ENCODE results near the gene RAC3. TPM values are rescaled to one million over a fixed set of nuclear protein-coding genes. Genes with fewer than 3 reads are reported as not detected.

The RAC3 gene
- total RNA-seq, 1 experiment from 2014 or later, result 24.8 TPM

DNA sequence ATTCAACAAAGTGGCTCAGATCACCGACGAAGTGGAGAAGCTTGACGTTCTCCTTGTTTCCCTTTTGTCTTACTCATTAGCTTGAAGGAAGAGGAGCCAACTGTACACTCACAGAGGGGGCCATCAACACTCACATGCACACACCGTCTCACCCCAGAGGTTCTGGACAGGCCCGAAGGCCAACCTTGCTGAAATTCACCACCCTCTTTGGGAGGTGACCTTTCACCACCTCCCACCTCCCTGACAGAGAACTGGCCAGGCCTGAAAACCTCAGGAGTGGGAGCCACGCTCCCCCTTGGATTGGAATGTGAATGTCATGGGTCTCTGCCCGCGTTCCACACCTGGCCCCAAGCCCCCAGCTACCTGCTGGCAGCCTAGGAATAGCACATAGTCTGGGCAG is 4.0 kb downstream of the RAC3 start:
- H3K36me3 ChIP-seq (ENCODE audit: insufficient read depth, low read length, poor library complexity, severe bottlenecking), result no peaks in the 10 kb centered on the region
- H3K27me3 ChIP-seq (replicated peaks; ENCODE audit: insufficient read depth, low read depth, low read length, poor library complexity), result no peaks in the 10 kb centered on the region
- peak overlapping the region; percentile 1 for H3K27ac ChIP-seq (ENCODE audit: low read depth, low read length, poor library complexity, severe bottlenecking)
- ChIA-PET POLR2A (ENCODE audit: low non-redundant PET) (no interaction called here), CTCF (no interaction called here)
- intact Hi-C loops (cut with micrococcal nuclease; ENCODE audit: unreplicated experiment), result loop anchor here (5.0 kb wide), 1 partner anchor 62 kb away; the partner anchor contains the start of gene FASN
- no peak overlapping the region for H3K4me3 ChIP-seq (ENCODE audit: low read depth, low read length, poor library complexity, severe bottlenecking)
- peaks cover 11% of the 10 kb centered on the region for H3K4me1 ChIP-seq (ENCODE audit: insufficient read depth, low read length, poor library complexity, severe bottlenecking)
- no peaks in the 10 kb centered on the region for H3K9me3 ChIP-seq (ENCODE audit: low read depth, low read length, poor library complexity, severe bottlenecking)
- DNase-seq (ENCODE audit: low spot score), result no peak
- no TSS peak for BruUV-seq (replicated peaks)
- TF ChIP-seq, protein P1, sequence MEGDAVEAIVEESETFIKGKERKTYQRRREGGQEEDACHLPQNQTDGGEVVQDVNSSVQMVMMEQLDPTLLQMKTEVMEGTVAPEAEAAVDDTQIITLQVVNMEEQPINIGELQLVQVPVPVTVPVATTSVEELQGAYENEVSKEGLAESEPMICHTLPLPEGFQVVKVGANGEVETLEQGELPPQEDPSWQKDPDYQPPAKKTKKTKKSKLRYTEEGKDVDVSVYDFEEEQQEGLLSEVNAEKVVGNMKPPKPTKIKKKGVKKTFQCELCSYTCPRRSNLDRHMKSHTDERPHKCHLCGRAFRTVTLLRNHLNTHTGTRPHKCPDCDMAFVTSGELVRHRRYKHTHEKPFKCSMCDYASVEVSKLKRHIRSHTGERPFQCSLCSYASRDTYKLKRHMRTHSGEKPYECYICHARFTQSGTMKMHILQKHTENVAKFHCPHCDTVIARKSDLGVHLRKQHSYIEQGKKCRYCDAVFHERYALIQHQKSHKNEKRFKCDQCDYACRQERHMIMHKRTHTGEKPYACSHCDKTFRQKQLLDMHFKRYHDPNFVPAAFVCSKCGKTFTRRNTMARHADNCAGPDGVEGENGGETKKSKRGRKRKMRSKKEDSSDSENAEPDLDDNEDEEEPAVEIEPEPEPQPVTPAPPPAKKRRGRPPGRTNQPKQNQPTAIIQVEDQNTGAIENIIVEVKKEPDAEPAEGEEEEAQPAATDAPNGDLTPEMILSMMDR (conservative IDR thresholded peaks at IDR 0.05; ENCODE audit: low read depth, low read length), result no peak
- TF ChIP-seq EZH2 (IDR thresholded peaks at IDR 0.05; ENCODE audit: borderline replicate concordance, low read depth, low read length, poor library complexity, severe bottlenecking), result no peak

DNA sequence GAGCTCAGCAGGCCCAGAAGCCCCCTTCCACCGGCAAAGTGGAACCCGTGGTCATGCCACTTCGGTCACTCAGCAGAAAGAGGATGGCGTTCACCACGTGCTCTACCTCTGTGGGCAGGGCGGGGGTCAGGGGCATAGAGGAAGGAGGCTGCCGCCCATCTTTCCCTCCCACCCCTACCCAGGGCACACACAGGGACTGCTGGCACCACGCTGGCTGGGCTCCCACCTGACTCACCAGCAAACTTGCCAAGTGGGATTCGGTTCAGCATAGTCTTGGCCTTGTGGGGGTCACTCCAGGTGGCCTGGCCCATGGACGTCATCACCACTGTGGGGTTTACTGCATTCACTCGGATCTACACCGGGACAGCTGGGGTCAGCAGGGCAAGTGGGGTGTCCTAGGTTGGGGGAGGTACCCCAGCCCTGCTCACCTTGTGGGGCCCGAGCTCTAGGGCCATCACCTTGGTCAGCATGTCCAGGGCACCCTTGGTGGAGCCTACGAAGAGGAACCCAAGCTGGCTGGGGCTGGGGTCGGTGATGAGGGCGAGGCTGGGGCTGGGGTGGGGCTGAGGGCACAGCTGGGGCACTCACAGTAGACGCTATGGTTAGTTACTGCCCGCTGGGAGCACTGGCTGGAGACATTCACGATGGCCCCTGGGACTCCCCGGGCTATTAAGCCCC is 4.6 kb downstream of the RAC3 start:
- DNase-seq (ENCODE audit: low spot score), result no peak
- Histone ChIP-seq H3K27ac (ENCODE audit: low read depth, low read length, poor library complexity, severe bottlenecking) (peak overlapping the region; percentile 92), H3K9me3 (ENCODE audit: low read depth, low read length, poor library complexity, severe bottlenecking) (no peaks in the 10 kb centered on the region), H3K4me1 (ENCODE audit: insufficient read depth, low read length, poor library complexity, severe bottlenecking) (peaks cover 11% of the 10 kb centered on the region), H3K27me3 (replicated peaks; ENCODE audit: insufficient read depth, low read depth, low read length, poor library complexity) (no peaks in the 10 kb centered on the region), H3K4me3 (ENCODE audit: low read depth, low read length, poor library complexity, severe bottlenecking) (peak overlapping the region; percentile 95), H3K36me3 (ENCODE audit: insufficient read depth, low read length, poor library complexity, severe bottlenecking) (no peaks in the 10 kb centered on the region)
- TF ChIP-seq, protein P1 (conservative IDR thresholded peaks at IDR 0.05; ENCODE audit: low read depth, low read length), result no peak
- TF ChIP-seq EZH2 (IDR thresholded peaks at IDR 0.05; ENCODE audit: borderline replicate concordance, low read depth, low read length, poor library complexity, severe bottlenecking), result no peak
- ChIA-PET CTCF (no interaction called here), POLR2A (ENCODE audit: low non-redundant PET) (no interaction called here)
- intact Hi-C loops (cut with micrococcal nuclease; ENCODE audit: unreplicated experiment), result loop anchor here (5.0 kb wide), 1 partner anchor 61 kb away; the partner anchor contains the start of gene FASN
- BruUV-seq (replicated peaks), result TSS peak; percentile 79

DNA sequence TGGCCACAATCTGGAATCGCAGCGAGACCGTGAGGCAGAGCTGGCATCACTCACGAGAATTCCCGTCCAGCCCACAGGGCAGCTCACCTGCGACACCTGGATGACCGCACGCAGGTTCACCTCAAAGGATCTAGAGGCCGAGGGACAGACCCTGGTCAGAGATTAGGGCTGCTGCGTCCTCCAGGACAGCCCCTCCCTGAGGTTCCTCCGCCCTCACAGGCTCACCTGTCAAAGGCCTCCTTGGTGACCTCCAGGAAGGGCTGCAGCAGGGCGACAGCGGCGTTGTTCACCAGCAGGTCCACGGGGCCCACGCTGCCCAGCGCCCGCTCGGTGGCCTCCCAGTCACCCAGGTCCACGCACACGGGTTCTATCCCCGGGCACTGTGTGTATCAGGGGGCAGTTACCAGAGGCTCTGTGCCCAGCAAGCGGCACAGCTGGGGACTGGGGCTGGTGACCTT is 5.2 kb downstream of the RAC3 start:
- Histone ChIP-seq H3K27me3 (replicated peaks; ENCODE audit: insufficient read depth, low read depth, low read length, poor library complexity) (no peaks in the 10 kb centered on the region), H3K36me3 (ENCODE audit: insufficient read depth, low read length, poor library complexity, severe bottlenecking) (no peaks in the 10 kb centered on the region), H3K4me3 (ENCODE audit: low read depth, low read length, poor library complexity, severe bottlenecking) (peak overlapping the region; percentile 95), H3K4me1 (ENCODE audit: insufficient read depth, low read length, poor library complexity, severe bottlenecking) (peaks cover 11% of the 10 kb centered on the region), H3K9me3 (ENCODE audit: low read depth, low read length, poor library complexity, severe bottlenecking) (no peaks in the 10 kb centered on the region), H3K27ac (ENCODE audit: low read depth, low read length, poor library complexity, severe bottlenecking) (peak overlapping the region; percentile 92)
- no TSS peak for BruUV-seq (replicated peaks)
- no peak for DNase-seq (ENCODE audit: low spot score)
- intact Hi-C loops (cut with micrococcal nuclease; ENCODE audit: unreplicated experiment), result loop anchor here (5.0 kb wide), 1 partner anchor 61 kb away; the partner anchor contains the start of gene FASN
- no peak for TF ChIP-seq EZH2 (IDR thresholded peaks at IDR 0.05; ENCODE audit: borderline replicate concordance, low read depth, low read length, poor library complexity, severe bottlenecking)
- ChIA-PET CTCF (no interaction called here), POLR2A (ENCODE audit: low non-redundant PET) (no interaction called here)
